HepG2 (cell line): ENCODE measurements around the gene RASAL1. TPM values are rescaled to one million over a fixed set of nuclear protein-coding genes. Genes with fewer than 3 reads are reported as not detected.

ENCODE experiments used
- ATAC-seq: fragments of 200-7000 bp; cut with Tn5 transposase; 3 replicates; pipeline ENCODE4 v1.9.1; 2020; ENCODE audit warnings: mild to moderate bottlenecking, moderate library complexity
- BruUV-seq: library from RNA; stranded (reverse); fragments of 400-500 nt; replicated peaks from 2 replicates; lab custom pipeline; 2021; lab: Mats Ljungman, UMichigan
- CTCF ChIA-PET: fragments of 300-600 bp; formaldehyde crosslinking; extraction: SDS; loops from one replicate; lab custom pipeline; 2021; ENCODE audit warnings: low total read pairs, inconsistent platforms, low intra/inter-chr PET ratio; lab: Yijun Ruan, JAX
- POLR2A ChIA-PET: fragments of 350-600 bp; sonication (Branson Sonifier 250); formaldehyde crosslinking; loops from one replicate; lab custom pipeline; 2020; ENCODE audit warnings: antibody characterized with exemption, inconsistent platforms; lab: Yijun Ruan, JAX
- DNase-seq: peaks from one replicate; pipeline ENCODE4 v3.0.0-alpha.2; 2015; ENCODE audit warnings: low spot score
- FAIRE-seq: peaks from 3 replicates; lab custom pipeline; 2011; peaks lifted over from hg19 to GRCh38; lab: Jason Lieb, UNC
- H2AFZ ChIP-seq: one replicate; pipeline ENCODE4 v1.6.1; 2011; ENCODE audit warnings: low read length, inconsistent platforms
- H3K27ac ChIP-seq: fragments of 300-600 bp; 3 replicates; pipeline ENCODE4 v1.8.0; 2011; ENCODE audit warnings: mixed run types, mild to moderate bottlenecking, mixed read lengths, low read length, inconsistent platforms; ENCODE audit not compliant: insufficient read depth; ENCODE audit errors: extremely low read length
- H3K27me3 ChIP-seq, 2 experiments: fragments of 200-600 bp in 1 of 2; 2 replicates in 1 of 2; 3 replicates in 1 of 2; pipeline versions ENCODE4 v1.6.0 to v1.8.0; 2011; ENCODE audit warnings: low read length in 2 of 2, mild to moderate bottlenecking in 2 of 2, moderate library complexity in 2 of 2, inconsistent platforms in 1 of 2; ENCODE audit not compliant: insufficient read depth in 2 of 2, control insufficient read depth in 1 of 2
- H3K36me3 ChIP-seq, 2 experiments: fragments of 200-600 bp in 1 of 2; replicated peaks in 1 of 2; 2 replicates in 1 of 2; 3 replicates in 1 of 2; pipeline versions ENCODE4 v1.5.1 to v1.8.0; 2011; ENCODE audit warnings: low read length in 2 of 2, inconsistent platforms in 1 of 2; ENCODE audit not compliant: insufficient read depth in 2 of 2, control insufficient read depth in 1 of 2
- H3K4me1 ChIP-seq: 2 replicates; pipeline ENCODE4 v1.5.1; 2012; ENCODE audit warnings: low read length, inconsistent platforms; ENCODE audit not compliant: insufficient read depth
- H3K4me2 ChIP-seq: 2 replicates; pipeline ENCODE4 v1.6.0; 2011; ENCODE audit warnings: low read depth, low read length, inconsistent platforms
- H3K4me3 ChIP-seq, 3 experiments: fragments of 200-600 bp in 1 of 3; sonication (generic), shearing (Covaris generic) in 1 of 3; replicated peaks in 1 of 3; 2 replicates each; pipeline ENCODE4 v1.5.1; 2011 to 2016; ENCODE audit warnings: low read length in 3 of 3, inconsistent platforms in 2 of 3, low read depth in 2 of 3, mild to moderate bottlenecking in 2 of 3, control low read depth in 1 of 3, mixed read lengths in 1 of 3; ENCODE audit not compliant: insufficient read depth in 1 of 3
- H3K79me2 ChIP-seq: one replicate; pipeline ENCODE4 v1.6.1; 2011; ENCODE audit warnings: low read length, inconsistent platforms; ENCODE audit not compliant: insufficient read depth
- H3K9ac ChIP-seq: 2 replicates; pipeline ENCODE4 v1.6.0; 2011; ENCODE audit warnings: mild to moderate bottlenecking, low read depth, low read length, inconsistent platforms; ENCODE audit not compliant: insufficient read depth
- H3K9me3 ChIP-seq: 2 replicates; pipeline ENCODE4 v1.5.1; 2012; ENCODE audit warnings: mild to moderate bottlenecking, low read length
- H4K20me1 ChIP-seq: 2 replicates; pipeline ENCODE4 v1.6.0; 2011; ENCODE audit warnings: inconsistent platforms, mild to moderate bottlenecking, low read length, moderate library complexity; ENCODE audit not compliant: insufficient read depth
- ARID3A ChIP-seq: IDR thresholded peaks from 2 replicates; pipeline ENCODE4 v1.6.1; 2012; ENCODE audit warnings: low read depth, low read length, improper control_type of control experiment
- CEBPB ChIP-seq: IDR thresholded peaks from 2 replicates; pipeline ENCODE4 v1.6.1; 2011; ENCODE audit warnings: low read depth, low read length, improper control_type of control experiment, borderline replicate concordance
- MAFF ChIP-seq: IDR thresholded peaks from 2 replicates; pipeline ENCODE4 v1.6.1; 2011; ENCODE audit warnings: low read depth, low read length, improper control_type of control experiment
- MAFK ChIP-seq, 2 experiments: IDR thresholded peaks in 1 of 2; conservative IDR thresholded peaks in 1 of 2; 2 replicates each; pipeline ENCODE4 v1.6.1; 2011; ENCODE audit warnings: improper control_type of control experiment in 2 of 2, low read length in 2 of 2
- PRMT3 ChIP-seq: sonication (generic); formaldehyde crosslinking; IDR thresholded peaks from 2 replicates; pipeline ENCODE4 v1.8.1; 2022; ENCODE audit warnings: low read depth, mild to moderate bottlenecking, moderate library complexity, missing genetic modification reagents, borderline replicate concordance
- ZGPAT ChIP-seq: IDR thresholded peaks from 2 replicates; pipeline ENCODE4 v1.6.1; 2016; ENCODE audit warnings: mild to moderate bottlenecking
- ZNF629 ChIP-seq: sonication (generic); formaldehyde crosslinking; conservative IDR thresholded peaks from 2 replicates; pipeline ENCODE4 v1.5.0; 2020; ENCODE audit warnings: missing genetic modification reagents
- ZNF704 ChIP-seq: sonication (generic); formaldehyde crosslinking; IDR thresholded peaks from 2 replicates; pipeline ENCODE4 v1.8.1; 2023; ENCODE audit warnings: mild to moderate bottlenecking, inconsistent platforms, moderate library complexity, missing genetic modification reagents, borderline replicate concordance
- ZSCAN12 ChIP-seq: sonication (generic); formaldehyde crosslinking; IDR thresholded peaks from 2 replicates; pipeline ENCODE4 v1.9.0; 2021; ENCODE audit warnings: mild to moderate bottlenecking, missing genetic modification reagents
- WGBS: methylation state at CpG from one replicate; pipeline ENCODE4 v1.1.6; 2017; ENCODE audit warnings: low lambda C conversion rate; 5-methylcytosine and 5-hydroxymethylcytosine counted together
- in situ Hi-C: cut with HindIII; loops from 2 replicates; pipeline ENCODE4 v1.10.0; 2017; ENCODE audit warnings: low pct_unique_long_range_greater_than_20kb; ENCODE audit not compliant: extremely low pct_ligation_motif_present
- intact Hi-C: fragments of 100-400 bp; cut with micrococcal nuclease; formaldehyde crosslinking; loops from one replicate; pipeline ENCODE4 v1.10.0; 2022; ENCODE audit not compliant: unreplicated experiment
- polyA plus RNA-seq, 8 experiments: library from polyadenylated mRNA; depleted of rRNA in 3 of 8; stranded (reverse) in 7 of 8; unstranded in 1 of 8; fragments of >200 nt; fragmentation: Illumina TruSeq in 4 of 8; extraction: Trizol in 4 of 8; gene quantifications; 2 replicates each; pipeline versions ENCODE4 v1.2.1 to v1.2.3, GENCODE V29; 2011 to 2016; ENCODE audit warnings: low read depth in 4 of 8, missing spikeins in 1 of 8, mixed read lengths in 1 of 8; ENCODE audit not compliant: insufficient read depth in 1 of 8
- total RNA-seq, 5 experiments: library from RNA; depleted of rRNA; stranded (reverse); fragments of >200 nt; fragmentation: Illumina TruSeq; extraction: Trizol; gene quantifications; 2 replicates each; pipeline ENCODE4 v1.2.3, GENCODE V29; 2016; ENCODE audit warnings: low read depth in 1 of 5

The RASAL1 gene
- total and polyA plus RNA-seq, 2 of the 13 experiments (the other 11 are each of a cell fraction or from before 2014, with no cell fraction given) = not detected

GRCh38 chr12:113137861-113138783, 2.6 kb upstream of the RASAL1 start:
- H3K79me2 ChIP-seq = no peaks in the 10 kb centered on the region
- no peak for ATAC-seq
- no TSS peak for BruUV-seq
- TF ChIP-seq ZNF629 (CRISPR knock-in tag) (no peak), MAFK (conservative IDR thresholded peaks at IDR 0.05 in 1 of 2, IDR thresholded peaks at IDR 0.05 in 1 of 2; ENCODE audit: low read length in 2 of 2) (peak; percentile 53 to 75; a peak in 3 of 4 replicates), MAFF (peak; percentile 41; the same call in 1 of the 2 replicates)
- peaks cover 11% of the 10 kb centered on the region for H3K4me1 ChIP-seq
- no peak for DNase-seq
- no peaks in the 10 kb centered on the region for H3K9me3 ChIP-seq
- H3K27me3 ChIP-seq = peaks cover 2 to 12% of the 10 kb centered on the region in 2 experiments; a peak in 4 of 5 replicates
- no peak overlapping the region for H3K9ac ChIP-seq
- no peak for FAIRE-seq
- POLR2A ChIA-PET = no interaction called here
- in situ Hi-C loops = no loop called here
- no peak overlapping the region for H3K27ac ChIP-seq
- 67% methylated on average over 9 of the region's 12 CpGs for WGBS
- H2AFZ ChIP-seq = no peak overlapping the region
- H3K4me2 ChIP-seq = no peak overlapping the region
- CTCF ChIA-PET = no interaction called here
- no peaks in the 10 kb centered on the region for H4K20me1 ChIP-seq
- no peak overlapping the region for H3K4me3 ChIP-seq
- intact Hi-C loops = no loop called here
- H3K36me3 ChIP-seq = no peaks in the 10 kb centered on the region

- WGBS = 30% methylated on average over 6 of the region's 6 CpGs
- Histone ChIP-seq H3K27ac (no peak overlapping the region), H3K79me2 (no peaks in the 10 kb centered on the region), H3K9ac (no peak overlapping the region), H3K27me3 (peaks cover 1 to 2% of the 10 kb centered on the region in 2 experiments; a peak in 2 of 5 replicates), H4K20me1 (no peaks in the 10 kb centered on the region), H3K4me3 (no peak overlapping the region), H2AFZ (no peak overlapping the region), H3K36me3 (no peaks in the 10 kb centered on the region), H3K4me1 (peaks cover 5% of the 10 kb centered on the region), H3K4me2 (no peak overlapping the region), H3K9me3 (no peaks in the 10 kb centered on the region)
- intact Hi-C loops (no loop called here), in situ Hi-C loops (no loop called here)
- ChIA-PET POLR2A (no interaction called here), CTCF (no interaction called here)
- ATAC-seq (no peak), DNase-seq (no peak), FAIRE-seq (no peak)
- no TSS peak for BruUV-seq
- peak; percentile 32; the same call in 1 of the 2 replicates for TF ChIP-seq CEBPB
- no peak for TF ChIP-seq ZSCAN12 (CRISPR knock-in tag)
- peak; percentile 49 for TF ChIP-seq ZNF629 (CRISPR knock-in tag)
- no peak for TF ChIP-seq ARID3A
- no peak for TF ChIP-seq ZGPAT (CRISPR knock-in tag)
- TF ChIP-seq ZNF704 (CRISPR knock-in tag) = no peak
- no peak for TF ChIP-seq PRMT3 (CRISPR knock-in tag)
Measured at GRCh38 chr12:113136990-113137511, 1.5 kb upstream of the RASAL1 start.
